K562 (cell line): Measurements from ENCODE around the gene GCNT4. TPM values are rescaled to one million over a fixed set of nuclear protein-coding genes. Genes with fewer than 3 reads are reported as not detected.
A peak's percentile ranks its signal among the peaks of the same experiment; 100 is the strongest.

ENCODE experiments used
- ARID1B ChIP-seq: fragments of 450-650 bp; IDR thresholded peaks from 2 replicates; pipeline ENCODE4 v1.6.1; 2016; ENCODE audit warnings: antibody characterized with exemption, mild to moderate bottlenecking, inconsistent platforms
- CBFA2T2 ChIP-seq: fragments of 450-650 bp; conservative IDR thresholded peaks from 2 replicates; pipeline ENCODE4 v1.6.1; 2017; ENCODE audit warnings: mild to moderate bottlenecking
- CEBPZ ChIP-seq: fragments of 150-350 bp; IDR thresholded peaks from 2 replicates; pipeline ENCODE4 v1.6.1; 2014; ENCODE audit warnings: low read depth, mild to moderate bottlenecking, low read length, borderline replicate concordance
- ETV1 ChIP-seq: fragments of 450-650 bp; conservative IDR thresholded peaks from 2 replicates; pipeline ENCODE4 v1.6.1; 2016; ENCODE audit warnings: missing genetic modification characterization, control low read depth, low read depth, missing compliant biosample characterization
- FIP1L1 ChIP-seq: fragments of 200-400 bp; formaldehyde crosslinking; IDR thresholded peaks from 2 replicates; pipeline ENCODE4 v1.6.1; 2018; ENCODE audit warnings: mild to moderate bottlenecking, low read depth, low read length; ENCODE audit not compliant: poor library complexity, severe bottlenecking
- GATA2 ChIP-seq: sonication (generic); formaldehyde crosslinking; IDR thresholded peaks from 2 replicates; pipeline ENCODE4 v1.4.0; 2020; ENCODE audit warnings: mild to moderate bottlenecking, missing genetic modification reagents
- HDAC2 ChIP-seq: fragments of 450-650 bp; IDR thresholded peaks from 2 replicates; pipeline ENCODE4 v1.6.1; 2016; ENCODE audit warnings: mild to moderate bottlenecking
- HNRNPUL1 ChIP-seq: fragments of 200-400 bp; formaldehyde crosslinking; IDR thresholded peaks from 2 replicates; pipeline ENCODE4 v1.6.1; 2017; ENCODE audit warnings: low read length
- HOMEZ ChIP-seq: fragments of 250-450 bp; sonication (Bioruptor Pico); IDR thresholded peaks from 2 replicates; pipeline ENCODE4 v1.4.0; 2020; ENCODE audit warnings: mild to moderate bottlenecking, moderate library complexity
- KDM4B ChIP-seq, 2 experiments: fragments of 450-650 bp in 1 of 2; sonication (generic) in 1 of 2; IDR thresholded peaks; 2 replicates each; pipeline ENCODE4 v1.6.1; 2016 to 2017; ENCODE audit warnings: borderline replicate concordance in 2 of 2, antibody characterized with exemption in 1 of 2, low read depth in 1 of 2, mild to moderate bottlenecking in 1 of 2
- MTA3 ChIP-seq: fragments of 450-650 bp; formaldehyde crosslinking; IDR thresholded peaks from 2 replicates; pipeline ENCODE4 v1.6.1; 2017; ENCODE audit warnings: mild to moderate bottlenecking, borderline replicate concordance
- NFE2L1 ChIP-seq: fragments of 450-650 bp; IDR thresholded peaks from 2 replicates; pipeline ENCODE4 v1.6.1; 2016; ENCODE audit warnings: missing genetic modification characterization, low read depth, mild to moderate bottlenecking, missing compliant biosample characterization, moderate library complexity, borderline replicate concordance
- PHB2 ChIP-seq: fragments of 450-650 bp; IDR thresholded peaks from 2 replicates; pipeline ENCODE4 v1.6.1; 2017; ENCODE audit warnings: low read depth
- PHTF2 ChIP-seq: fragments of 250-450 bp; sonication (Bioruptor Pico); IDR thresholded peaks from 2 replicates; pipeline ENCODE4 v1.5.0; 2021; ENCODE audit warnings: mild to moderate bottlenecking
- RAD21 ChIP-seq, 2 experiments: fragments of 250-450 bp in 1 of 2; fragments of 450-650 bp in 1 of 2; sonication (Bioruptor Pico) in 1 of 2; formaldehyde crosslinking in 1 of 2; IDR thresholded peaks in 1 of 2; conservative IDR thresholded peaks in 1 of 2; 2 replicates each; pipeline versions ENCODE4 v1.4.0 to v1.8.0; 2020 to 2022; ENCODE audit warnings: mild to moderate bottlenecking in 2 of 2, moderate library complexity in 1 of 2
- RBM34 ChIP-seq: fragments of 200-400 bp; formaldehyde crosslinking; IDR thresholded peaks from 2 replicates; pipeline ENCODE4 v1.6.1; 2018; ENCODE audit warnings: low read length, borderline replicate concordance; ENCODE audit not compliant: insufficient read depth
- SLC30A9 ChIP-seq: fragments of 250-450 bp; sonication (Bioruptor Pico); IDR thresholded peaks from 2 replicates; pipeline ENCODE4 v1.8.0; 2022; ENCODE audit warnings: mild to moderate bottlenecking, moderate library complexity
- TAL1 ChIP-seq: fragments of 450-650 bp; IDR thresholded peaks from 2 replicates; pipeline ENCODE4 v1.6.1; 2016; ENCODE audit warnings: mild to moderate bottlenecking
- TOE1 ChIP-seq, 2 experiments: fragments of 450-650 bp in 1 of 2; sonication (generic) in 1 of 2; formaldehyde crosslinking in 1 of 2; IDR thresholded peaks; 2 replicates each; pipeline versions ENCODE4 v1.7.1 to v1.8.0; 2016 to 2022; ENCODE audit warnings: borderline replicate concordance in 2 of 2, mild to moderate bottlenecking in 2 of 2, antibody characterized with exemption in 1 of 2, inconsistent platforms in 1 of 2, low read depth in 1 of 2, missing genetic modification reagents in 1 of 2, moderate library complexity in 1 of 2
- U2AF2 ChIP-seq: fragments of 200-400 bp; formaldehyde crosslinking; optimal IDR thresholded peaks from 2 replicates; pipeline ENCODE3; 2017; ENCODE audit warnings: low read depth, mild to moderate bottlenecking, low read length
- ZBTB7A ChIP-seq: IDR thresholded peaks from 2 replicates; pipeline ENCODE4 v1.6.1; 2011; ENCODE audit warnings: low read depth, mild to moderate bottlenecking, low read length, moderate library complexity, borderline replicate concordance; ENCODE audit not compliant: control insufficient read depth
- ZFPM2 ChIP-seq: fragments of 250-450 bp; sonication (Bioruptor Pico); IDR thresholded peaks from 2 replicates; pipeline ENCODE4 v1.5.1; 2022; ENCODE audit warnings: mild to moderate bottlenecking
- ZNF764 ChIP-seq: fragments of 250-450 bp; sonication (Bioruptor Pico); IDR thresholded peaks from 2 replicates; pipeline ENCODE4 v1.4.0; 2020; ENCODE audit warnings: low read depth, mild to moderate bottlenecking, moderate library complexity
- polyA plus RNA-seq, 8 experiments: library from polyadenylated mRNA; depleted of rRNA in 4 of 8; stranded (reverse) in 5 of 8; unstranded in 3 of 8; fragments of >200 nt; fragmentation: Nextera tagmentation in 2 of 8; fragmentation: Illumina TruSeq in 1 of 8; extraction: Ambion mirVana in 2 of 8; extraction: Trizol in 1 of 8; gene quantifications; 2 replicates each; pipeline versions ENCODE4 v1.2.1 to v1.2.3, GENCODE V29; 2011 to 2014; ENCODE audit warnings: inconsistent platforms in 1 of 8, missing spikeins in 1 of 8
- total RNA-seq, 7 experiments: library from RNA; depleted of rRNA in 6 of 7; stranded (reverse); fragments of >200 nt in 6 of 7; fragmentation: Illumina TruSeq in 2 of 7; extraction: Trizol in 2 of 7; gene quantifications; 2 replicates each; pipeline versions ENCODE4 v1.2.1 to v1.2.3, GENCODE V29; 2011 to 2021; ENCODE audit warnings: low replicate concordance in 1 of 7

GCNT4 gene
- total and polyA plus RNA-seq, 9 of the 15 experiments (the other 6 are each of a cell fraction or from before 2014, with no cell fraction given): 0.01 TPM; not detected in 8

- no peak for TF ChIP-seq TOE1 (IDR thresholded peaks at IDR 0.05; ENCODE audit: borderline replicate concordance)
- TF ChIP-seq TOE1 (CRISPR knock-in tag; IDR thresholded peaks at IDR 0.05; ENCODE audit: borderline replicate concordance, low read depth): no peak
- TF ChIP-seq HNRNPUL1: no peak
- no peak for TF ChIP-seq HDAC2
- TF ChIP-seq PHTF2 (CRISPR knock-in tag): no peak
- 0 out of 2 replicates have a peak, but pooled peaks have one; percentile 8 for TF ChIP-seq CBFA2T2
- no peak for TF ChIP-seq ETV1 (tag)
- TF ChIP-seq RAD21 (CRISPR knock-in tag; conservative IDR thresholded peaks at IDR 0.05 in 1 of 2, IDR thresholded peaks at IDR 0.05 in 1 of 2): no peak
- no peak for TF ChIP-seq HOMEZ (CRISPR knock-in tag)
- TF ChIP-seq TAL1: 0 out of 2 replicates have a peak, but pooled peaks have one; percentile 18
- TF ChIP-seq ZNF764 (CRISPR knock-in tag): no peak
- no peak for TF ChIP-seq FIP1L1
- TF ChIP-seq ARID1B: peak; percentile 54; the same call in 1 of the 2 replicates
- no peak for TF ChIP-seq PHB2
- TF ChIP-seq ZFPM2 (CRISPR knock-in tag): no peak
- TF ChIP-seq RBM34: no peak
- no peak for TF ChIP-seq MTA3
- TF ChIP-seq KDM4B (IDR thresholded peaks at IDR 0.05; ENCODE audit: borderline replicate concordance in 2 of 2, low read depth in 1 of 2): no peak
- no peak for TF ChIP-seq ZBTB7A
- no peak for TF ChIP-seq CEBPZ
- peak; percentile 53; the same call in 1 of the 2 replicates for TF ChIP-seq GATA2 (CRISPR knock-in tag)
- no peak for TF ChIP-seq SLC30A9
- TF ChIP-seq NFE2L1 (tag): no peak
- no peak for TF ChIP-seq U2AF2
Observed at GRCh38 chr5:75046366-75047142, 5.8 kb downstream of the GCNT4 start (continued).
